Brain microvascular endothelial cell (primary cell): Measurements from ENCODE around the gene R3HDM2.

Experiments used
- DNase-seq: peaks from one replicate; pipeline ENCODE4 v3.0.0-alpha.2; 2020
- H3K27ac ChIP-seq: fragments of 250-450 bp; sonication (Bioruptor Pico); 2 replicates; pipeline ENCODE4 v1.5.1; 2020; ENCODE audit warnings: mild to moderate bottlenecking, moderate library complexity
- H3K27me3 ChIP-seq: fragments of 250-450 bp; sonication (Bioruptor Pico); replicated peaks from 2 replicates; pipeline ENCODE4 v1.5.1; 2020; ENCODE audit warnings: mild to moderate bottlenecking
- H3K36me3 ChIP-seq: fragments of 250-450 bp; sonication (Bioruptor Pico); replicated peaks from 2 replicates; pipeline ENCODE4 v1.5.1; 2020; ENCODE audit warnings: mild to moderate bottlenecking
- H3K4me3 ChIP-seq: 2 replicates; pipeline ENCODE4 v1.5.1; 2011; ENCODE audit warnings: low read depth, mild to moderate bottlenecking, control low read depth, low read length, moderate library complexity
- CTCF ChIP-seq: IDR thresholded peaks from 2 replicates; pipeline ENCODE4 v1.5.1; 2011; ENCODE audit warnings: low read depth, mild to moderate bottlenecking, moderate library complexity, low read length, control low read depth, inconsistent platforms; ENCODE audit errors: missing control alignments
- in situ Hi-C: cut with HindIII; loops from 2 replicates; pipeline ENCODE4 v1.10.0; 2017; ENCODE audit warnings: low sequenced_read_pairs, low pct_ligation_motif_present

R3HDM2 gene

GRCh38 chr12:57230381-57231155, 200.3 kb downstream of the R3HDM2 start:
- Histone ChIP-seq H3K27ac (peak overlapping the region; percentile 91), H3K36me3 (peaks cover 39% of the 10 kb centered on the region), H3K27me3 (no peaks in the 10 kb centered on the region), H3K4me3 (peak overlapping the region; percentile 88)
- in situ Hi-C loops: no loop called here
- no peak for TF ChIP-seq CTCF
- DNase-seq: no peak

GRCh38 chr12:57229634-57230380, 201.0 kb downstream of the R3HDM2 start, which contains the start of gene SHMT2:
TSS of gene SHMT2 (plus strand) at chr12:57229711. CDS start at chr12:57229779, 68 bp downstream.
- in situ Hi-C loops: no loop called here
- peak; percentile 91 for DNase-seq
- H3K27ac ChIP-seq: peak within 1 kb of the TSS; percentile 91
- H3K27me3 ChIP-seq: no peaks in the 10 kb centered on the region
- no peak for TF ChIP-seq CTCF
- H3K4me3 ChIP-seq: peak within 1 kb of the TSS; percentile 88
- peaks cover 34% of the 10 kb centered on the region for H3K36me3 ChIP-seq

- in situ Hi-C loops: no loop called here
- DNase-seq: no peak
- Histone ChIP-seq H3K4me3 (peak overlapping the region; percentile 88), H3K27ac (peak overlapping the region; percentile 91), H3K36me3 (peaks cover 29% of the 10 kb centered on the region), H3K27me3 (no peaks in the 10 kb centered on the region)
- TF ChIP-seq CTCF: peak; percentile 3
Observed at GRCh38 chr12:57229046-57229633, 201.7 kb downstream of the R3HDM2 start.

GRCh38 chr12:57227315-57228115, 203.3 kb downstream of the R3HDM2 start:
- in situ Hi-C loops: no loop called here
- Histone ChIP-seq H3K4me3 (no peak overlapping the region), H3K36me3 (peaks cover 14% of the 10 kb centered on the region), H3K27me3 (no peaks in the 10 kb centered on the region), H3K27ac (no peak overlapping the region)
- TF ChIP-seq CTCF: no peak
- DNase-seq: no peak

DNA sequence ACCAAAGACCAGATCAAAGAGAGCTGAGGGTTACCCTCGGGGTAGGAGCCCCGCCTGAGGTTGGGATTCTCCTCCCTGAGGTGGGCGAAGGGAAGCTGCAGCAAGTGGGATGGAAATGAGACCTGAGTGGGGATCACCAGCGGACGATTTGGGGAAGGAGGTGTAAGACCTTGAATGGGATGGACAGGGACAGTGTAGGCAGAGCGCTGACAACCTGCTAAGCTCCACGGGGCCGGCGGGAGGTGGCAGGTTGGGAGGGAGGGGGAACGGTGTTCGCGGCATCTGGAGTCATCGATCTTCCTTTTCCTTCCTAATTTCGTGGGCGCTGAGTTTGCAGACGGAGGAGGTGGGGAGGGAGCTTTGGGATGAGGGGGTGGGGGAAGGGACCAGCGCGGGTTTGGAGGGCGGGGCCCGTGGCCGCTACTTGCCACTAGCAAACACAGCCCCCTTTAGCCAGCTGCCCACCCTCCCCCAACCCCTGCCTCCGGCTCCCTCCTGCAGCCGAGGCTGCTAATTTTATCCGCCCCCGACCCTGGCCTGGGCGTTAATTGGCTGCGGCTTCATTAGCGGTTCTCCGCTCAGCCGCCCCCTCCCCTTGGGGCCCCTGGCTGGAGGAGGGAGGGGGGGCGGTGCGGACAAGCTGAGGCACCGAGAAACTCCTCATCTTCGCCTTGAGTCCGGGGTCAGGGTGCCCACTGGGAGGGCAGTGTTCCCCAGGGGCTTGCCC, 204.1 kb downstream of the R3HDM2 start:
- Histone ChIP-seq H3K27me3 (peaks cover 3% of the 10 kb centered on the region), H3K4me3 (no peak overlapping the region), H3K27ac (no peak overlapping the region), H3K36me3 (peaks cover 6% of the 10 kb centered on the region)
- no peak for TF ChIP-seq CTCF
- in situ Hi-C loops: no loop called here
- DNase-seq: no peak
